HepG2 (cell line): ENCODE data around the gene MYO5A. TPM values are rescaled to one million over a fixed set of nuclear protein-coding genes. Genes with fewer than 3 reads are reported as not detected.

Experiments
- ATAC-seq: fragments of 200-7000 bp; cut with Tn5 transposase; 3 replicates; pipeline ENCODE4 v1.9.1; 2020; ENCODE audit warnings: mild to moderate bottlenecking, moderate library complexity
- BruUV-seq: library from RNA; stranded (reverse); fragments of 400-500 nt; replicated peaks from 2 replicates; lab custom pipeline; 2021; lab: Mats Ljungman, UMichigan
- CTCF ChIA-PET: fragments of 300-600 bp; formaldehyde crosslinking; extraction: SDS; loops from one replicate; lab custom pipeline; 2021; ENCODE audit warnings: low total read pairs, inconsistent platforms, low intra/inter-chr PET ratio; lab: Yijun Ruan, JAX
- POLR2A ChIA-PET: fragments of 350-600 bp; sonication (Branson Sonifier 250); formaldehyde crosslinking; loops from one replicate; lab custom pipeline; 2020; ENCODE audit warnings: antibody characterized with exemption, inconsistent platforms; lab: Yijun Ruan, JAX
- DNase-seq: peaks from one replicate; pipeline ENCODE4 v3.0.0-alpha.2; 2015; ENCODE audit warnings: low spot score
- FAIRE-seq: peaks from 3 replicates; lab custom pipeline; 2011; peaks lifted over from hg19 to GRCh38; lab: Jason Lieb, UNC
- H2AFZ ChIP-seq: one replicate; pipeline ENCODE4 v1.6.1; 2011; ENCODE audit warnings: low read length, inconsistent platforms
- H3K27ac ChIP-seq: fragments of 300-600 bp; 3 replicates; pipeline ENCODE4 v1.8.0; 2011; ENCODE audit warnings: mixed run types, mild to moderate bottlenecking, mixed read lengths, low read length, inconsistent platforms; ENCODE audit not compliant: insufficient read depth; ENCODE audit errors: extremely low read length
- H3K27me3 ChIP-seq, 2 experiments: fragments of 200-600 bp in 1 of 2; 2 replicates in 1 of 2; 3 replicates in 1 of 2; pipeline versions ENCODE4 v1.6.0 to v1.8.0; 2011; ENCODE audit warnings: low read length in 2 of 2, mild to moderate bottlenecking in 2 of 2, moderate library complexity in 2 of 2, inconsistent platforms in 1 of 2; ENCODE audit not compliant: insufficient read depth in 2 of 2, control insufficient read depth in 1 of 2
- H3K36me3 ChIP-seq, 2 experiments: fragments of 200-600 bp in 1 of 2; replicated peaks in 1 of 2; 2 replicates in 1 of 2; 3 replicates in 1 of 2; pipeline versions ENCODE4 v1.5.1 to v1.8.0; 2011; ENCODE audit warnings: low read length in 2 of 2, inconsistent platforms in 1 of 2; ENCODE audit not compliant: insufficient read depth in 2 of 2, control insufficient read depth in 1 of 2
- H3K4me1 ChIP-seq: 2 replicates; pipeline ENCODE4 v1.5.1; 2012; ENCODE audit warnings: low read length, inconsistent platforms; ENCODE audit not compliant: insufficient read depth
- H3K4me2 ChIP-seq: 2 replicates; pipeline ENCODE4 v1.6.0; 2011; ENCODE audit warnings: low read depth, low read length, inconsistent platforms
- H3K4me3 ChIP-seq, 3 experiments: fragments of 200-600 bp in 1 of 3; sonication (generic), shearing (Covaris generic) in 1 of 3; replicated peaks in 1 of 3; 2 replicates each; pipeline ENCODE4 v1.5.1; 2011 to 2016; ENCODE audit warnings: low read length in 3 of 3, inconsistent platforms in 2 of 3, low read depth in 2 of 3, mild to moderate bottlenecking in 2 of 3, control low read depth in 1 of 3, mixed read lengths in 1 of 3; ENCODE audit not compliant: insufficient read depth in 1 of 3
- H3K79me2 ChIP-seq: one replicate; pipeline ENCODE4 v1.6.1; 2011; ENCODE audit warnings: low read length, inconsistent platforms; ENCODE audit not compliant: insufficient read depth
- H3K9ac ChIP-seq: 2 replicates; pipeline ENCODE4 v1.6.0; 2011; ENCODE audit warnings: mild to moderate bottlenecking, low read depth, low read length, inconsistent platforms; ENCODE audit not compliant: insufficient read depth
- H3K9me3 ChIP-seq: 2 replicates; pipeline ENCODE4 v1.5.1; 2012; ENCODE audit warnings: mild to moderate bottlenecking, low read length
- H4K20me1 ChIP-seq: 2 replicates; pipeline ENCODE4 v1.6.0; 2011; ENCODE audit warnings: inconsistent platforms, mild to moderate bottlenecking, low read length, moderate library complexity; ENCODE audit not compliant: insufficient read depth
- ADNP ChIP-seq: sonication (generic); formaldehyde crosslinking; IDR thresholded peaks from 2 replicates; pipeline ENCODE4 v1.4.0; 2020; ENCODE audit warnings: missing genetic modification reagents
- ARHGAP35 ChIP-seq: sonication (generic); formaldehyde crosslinking; IDR thresholded peaks from 2 replicates; pipeline ENCODE4 v1.9.0; 2022; ENCODE audit warnings: mild to moderate bottlenecking, inconsistent platforms, moderate library complexity, missing genetic modification reagents, borderline replicate concordance
- CREB1 ChIP-seq, 2 experiments: fragments of 450-650 bp in 1 of 2; IDR thresholded peaks; 2 replicates each; pipeline ENCODE4 v1.6.1; 2016 to 2017; ENCODE audit warnings: control low read depth in 1 of 2, mild to moderate bottlenecking in 1 of 2, missing compliant biosample characterization in 1 of 2, missing genetic modification characterization in 1 of 2
- FLYWCH1 ChIP-seq: sonication (generic); formaldehyde crosslinking; IDR thresholded peaks from 2 replicates; pipeline ENCODE4 v1.8.1; 2023; ENCODE audit warnings: mild to moderate bottlenecking, missing genetic modification reagents
- HOXD1 ChIP-seq: sonication (generic); formaldehyde crosslinking; IDR thresholded peaks from 2 replicates; pipeline ENCODE4 v1.5.0; 2020; ENCODE audit warnings: missing genetic modification reagents
- KAT8 ChIP-seq: IDR thresholded peaks from 2 replicates; pipeline ENCODE4 v1.6.1; 2016; ENCODE audit warnings: missing genetic modification reagents, missing compliant biosample characterization
- KLF16 ChIP-seq, 2 experiments: sonication (generic) in 1 of 2; formaldehyde crosslinking in 1 of 2; IDR thresholded peaks; 2 replicates each; pipeline versions ENCODE4 v1.6.1 to v1.8.0; 2016 to 2023; ENCODE audit warnings: missing genetic modification reagents in 2 of 2, missing compliant biosample characterization in 1 of 2
- MXI1 ChIP-seq: IDR thresholded peaks from 3 replicates; pipeline ENCODE4 v1.6.1; 2012; ENCODE audit warnings: low read depth, low read length, inconsistent platforms, borderline replicate concordance
- RORA ChIP-seq: sonication (generic); formaldehyde crosslinking; IDR thresholded peaks from 2 replicates; pipeline ENCODE4 v1.5.0; 2020; ENCODE audit warnings: mild to moderate bottlenecking, missing genetic modification reagents, moderate library complexity
- SNAPC2 ChIP-seq: sonication (generic); formaldehyde crosslinking; IDR thresholded peaks from 2 replicates; pipeline ENCODE4 v1.8.1; 2022; ENCODE audit warnings: mild to moderate bottlenecking, missing genetic modification reagents
- TEAD2 ChIP-seq: sonication (generic); formaldehyde crosslinking; IDR thresholded peaks from 2 replicates; pipeline ENCODE4 v1.9.0; 2021; ENCODE audit warnings: missing genetic modification reagents
- ZNF18 ChIP-seq: sonication (generic); formaldehyde crosslinking; IDR thresholded peaks from 2 replicates; pipeline ENCODE4 v1.8.0; 2022; ENCODE audit warnings: mild to moderate bottlenecking, missing genetic modification reagents; ENCODE audit not compliant: insufficient replicate concordance
- ZNF205 ChIP-seq: IDR thresholded peaks from 2 replicates; pipeline ENCODE4 v1.6.1; 2018; ENCODE audit warnings: missing biosample characterization, missing genetic modification reagents
- ZNF274 ChIP-seq: sonication (generic); formaldehyde crosslinking; IDR thresholded peaks from 2 replicates; pipeline ENCODE4 v1.5.1; 2020; ENCODE audit warnings: mild to moderate bottlenecking, missing genetic modification reagents
- ZNF609 ChIP-seq: sonication (generic); formaldehyde crosslinking; IDR thresholded peaks from 2 replicates; pipeline ENCODE4 v1.4.0; 2020; ENCODE audit warnings: mild to moderate bottlenecking, missing genetic modification reagents, borderline replicate concordance
- WGBS: methylation state at CpG from one replicate; pipeline ENCODE4 v1.1.6; 2017; ENCODE audit warnings: low lambda C conversion rate; 5-methylcytosine and 5-hydroxymethylcytosine counted together
- in situ Hi-C: cut with HindIII; loops from 2 replicates; pipeline ENCODE4 v1.10.0; 2017; ENCODE audit warnings: low pct_unique_long_range_greater_than_20kb; ENCODE audit not compliant: extremely low pct_ligation_motif_present
- intact Hi-C: fragments of 100-400 bp; cut with micrococcal nuclease; formaldehyde crosslinking; loops from one replicate; pipeline ENCODE4 v1.10.0; 2022; ENCODE audit not compliant: unreplicated experiment
- polyA plus RNA-seq, 8 experiments: library from polyadenylated mRNA; depleted of rRNA in 3 of 8; stranded (reverse) in 7 of 8; unstranded in 1 of 8; fragments of >200 nt; fragmentation: Illumina TruSeq in 4 of 8; extraction: Trizol in 4 of 8; gene quantifications; 2 replicates each; pipeline versions ENCODE4 v1.2.1 to v1.2.3, GENCODE V29; 2011 to 2016; ENCODE audit warnings: low read depth in 4 of 8, missing spikeins in 1 of 8, mixed read lengths in 1 of 8; ENCODE audit not compliant: insufficient read depth in 1 of 8
- total RNA-seq, 5 experiments: library from RNA; depleted of rRNA; stranded (reverse); fragments of >200 nt; fragmentation: Illumina TruSeq; extraction: Trizol; gene quantifications; 2 replicates each; pipeline ENCODE4 v1.2.3, GENCODE V29; 2016; ENCODE audit warnings: low read depth in 1 of 5
- TF ChIP-seq, protein P1 (sequence below): sonication (generic); formaldehyde crosslinking; IDR thresholded peaks from 2 replicates; pipeline ENCODE4 v1.4.0; 2020; ENCODE audit warnings: mild to moderate bottlenecking, missing genetic modification reagents
- TF ChIP-seq, protein P2 (sequence below): sonication (generic); formaldehyde crosslinking; IDR thresholded peaks from 2 replicates; pipeline ENCODE4 v1.8.1; 2023; ENCODE audit warnings: mild to moderate bottlenecking, moderate library complexity, missing genetic modification reagents

Gene MYO5A
- total and polyA plus RNA-seq, 2 of the 13 experiments (the other 11 are each of a cell fraction or from before 2014, with no cell fraction given): 2.8 to 4.8 TPM

GRCh38 chr15:52318729-52319500 is 209.8 kb downstream of the MYO5A start:
- in situ Hi-C loops (no loop called here), intact Hi-C loops (no loop called here)
- Histone ChIP-seq H2AFZ (no peak overlapping the region), H4K20me1 (no peaks in the 10 kb centered on the region), H3K27ac (no peak overlapping the region), H3K4me1 (no peaks in the 10 kb centered on the region), H3K79me2 (no peaks in the 10 kb centered on the region), H3K9ac (no peak overlapping the region), H3K27me3 (no peaks in the 10 kb centered on the region), H3K36me3 (peaks cover 2 to 9% of the 10 kb centered on the region in 2 experiments; a peak in 3 of 5 replicates), H3K4me3 (no peak overlapping the region), H3K9me3 (no peaks in the 10 kb centered on the region), H3K4me2 (no peak overlapping the region)
- ChIA-PET POLR2A (no interaction called here), CTCF (no interaction called here)
- WGBS: 94% methylated on average over 13 of the region's 13 CpGs
- no TSS peak for BruUV-seq
- ATAC-seq (no peak), FAIRE-seq (no peak), DNase-seq (no peak)
- TF ChIP-seq ADNP (CRISPR knock-in tag) (no peak), CREB1 (IDR thresholded peaks at IDR 0.05) (no peak), CREB1 (CRISPR knock-in tag; IDR thresholded peaks at IDR 0.05) (no peak), ZNF609 (no peak), ARHGAP35 (CRISPR knock-in tag) (no peak), MXI1 (no peak), RORA (no peak), HOXD1 (CRISPR knock-in tag) (no peak), KAT8 (CRISPR knock-in tag) (no peak), ZNF274 (CRISPR knock-in tag) (no peak), TEAD2 (CRISPR knock-in tag) (no peak), SNAPC2 (CRISPR knock-in tag) (no peak), ZNF18 (CRISPR knock-in tag) (no peak), ZNF205 (CRISPR knock-in tag) (no peak), KLF16 (CRISPR knock-in tag; IDR thresholded peaks at IDR 0.05) (no peak), FLYWCH1 (CRISPR knock-in tag) (no peak)
- TF ChIP-seq, protein P1, sequence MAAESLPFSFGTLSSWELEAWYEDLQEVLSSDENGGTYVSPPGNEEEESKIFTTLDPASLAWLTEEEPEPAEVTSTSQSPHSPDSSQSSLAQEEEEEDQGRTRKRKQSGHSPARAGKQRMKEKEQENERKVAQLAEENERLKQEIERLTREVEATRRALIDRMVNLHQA (CRISPR knock-in tag): no peak
- TF ChIP-seq, protein P2, sequence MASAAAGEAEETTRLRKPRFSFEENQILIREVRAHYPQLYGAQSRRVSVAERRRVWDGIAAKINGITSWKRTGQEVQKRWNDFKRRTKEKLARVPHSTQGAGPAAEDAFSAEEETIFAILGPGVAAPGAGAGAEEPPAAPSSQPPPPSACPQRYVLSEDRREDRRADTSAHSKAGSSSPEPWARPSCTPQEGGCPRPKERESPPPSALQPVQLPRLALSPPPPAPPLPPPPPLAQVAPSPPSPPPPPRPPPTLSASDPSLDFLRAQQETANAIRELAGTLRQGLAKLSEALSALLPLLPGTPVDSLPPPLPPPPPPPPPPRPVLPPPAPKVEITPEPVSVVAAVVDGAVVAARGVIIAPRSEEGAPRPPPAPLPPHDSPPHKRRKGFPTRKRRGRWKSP (CRISPR knock-in tag): no peak
